Stomach (tissue), 4 donors: ENCODE results near the gene SLC23A3.
A peak's percentile ranks its signal among the peaks of the same experiment; 100 is the strongest.

Experiments
- CTCF ChIP-seq, 7 experiments: fragments of 450-650 bp in 4 of 7; fragments of 200-600 bp in 3 of 7; sonication (generic) in 3 of 7; IDR thresholded peaks; one replicate each; pipeline ENCODE4 v1.5.1; 2016 to 2019; ENCODE audit warnings: antibody characterized with exemption in 7 of 7, control low read depth in 2 of 7, mild to moderate bottlenecking in 1 of 7
- EP300 ChIP-seq: sonication (generic); formaldehyde crosslinking; IDR thresholded peaks from one replicate; pipeline ENCODE4 v1.6.1; 2017; ENCODE audit warnings: antibody characterized with exemption
- POLR2A ChIP-seq, 4 donors: fragments of 450-650 bp; IDR thresholded peaks; one replicate each; pipeline ENCODE4 v1.6.1; 2016; ENCODE audit warnings: antibody characterized with exemption in 4 of 4, control low read depth in 2 of 4, mild to moderate bottlenecking in 1 of 4, moderate library complexity in 1 of 4
- POLR2AphosphoS5 ChIP-seq, 3 donors: sonication (generic); formaldehyde crosslinking; IDR thresholded peaks; one replicate each; pipeline ENCODE4 v1.6.1; 2016; ENCODE audit warnings: antibody characterized with exemption in 3 of 3

GRCh38 chr2:219206328-219207133 lies 36.7 kb upstream of the SLC23A3 start, which contains the start of gene ZFAND2B:
- TF ChIP-seq POLR2A (IDR thresholded peaks at IDR 0.05) = peak in 2 of 4 donors; percentile 84 to 88
- TF ChIP-seq CTCF (IDR thresholded peaks at IDR 0.05) = peak in 1 of 7 experiments; percentile 30
- TF ChIP-seq EP300 = no peak
- peak; percentile 99 for TF ChIP-seq POLR2AphosphoS5 (IDR thresholded peaks at IDR 0.05)
